DND-41 (cell line): Measurements from ENCODE around the gene TSPAN18.

ENCODE experiments used
- ATAC-seq: fragments of 200-7000 bp; cut with Tn5 transposase; 3 replicates; pipeline ENCODE4 v1.9.1; 2021; ENCODE audit warnings: low read depth; ENCODE audit not compliant: insufficient read depth
- DNase-seq: peaks from one replicate; pipeline ENCODE4 v3.0.0-alpha.2; 2020
- H2AFZ ChIP-seq: 2 replicates; pipeline ENCODE4 v1.6.0; 2012; ENCODE audit warnings: low read depth, low read length
- H3K27ac ChIP-seq: 2 replicates; pipeline ENCODE4 v1.5.1; 2012; ENCODE audit warnings: low read length, inconsistent platforms
- H3K27me3 ChIP-seq: fragments of 200-600 bp; sonication (generic); 2 replicates; pipeline ENCODE4 v1.6.0; 2012; ENCODE audit warnings: low read length, mild to moderate bottlenecking, inconsistent platforms; ENCODE audit not compliant: insufficient read depth, poor library complexity
- H3K36me3 ChIP-seq: 2 replicates; pipeline ENCODE4 v1.5.1; 2012; ENCODE audit warnings: low read length, inconsistent platforms; ENCODE audit not compliant: insufficient read depth
- H3K4me1 ChIP-seq: 2 replicates; pipeline ENCODE4 v1.5.1; 2012; ENCODE audit warnings: mild to moderate bottlenecking, low read length; ENCODE audit not compliant: insufficient read depth
- H3K4me2 ChIP-seq: 2 replicates; pipeline ENCODE4 v1.6.0; 2012; ENCODE audit warnings: mild to moderate bottlenecking, moderate library complexity, low read length, inconsistent platforms; ENCODE audit not compliant: insufficient read depth
- H3K4me3 ChIP-seq, 2 experiments: fragments of 200-600 bp in 1 of 2; shearing (Covaris generic) in 1 of 2; 2 replicates each; pipeline ENCODE4 v1.5.1; 2012 to 2016; ENCODE audit warnings: inconsistent platforms in 2 of 2, low read length in 2 of 2, mild to moderate bottlenecking in 2 of 2, low read depth in 1 of 2, moderate library complexity in 1 of 2
- H3K79me2 ChIP-seq: 2 replicates; pipeline ENCODE4 v1.6.0; 2012; ENCODE audit warnings: low read length, inconsistent platforms; ENCODE audit not compliant: insufficient read depth
- H3K9ac ChIP-seq: 2 replicates; pipeline ENCODE4 v1.6.0; 2012; ENCODE audit warnings: low read depth, mild to moderate bottlenecking, inconsistent platforms, low read length, moderate library complexity
- H3K9me3 ChIP-seq: 2 replicates; pipeline ENCODE4 v1.5.1; 2012; ENCODE audit warnings: low read length, moderate library complexity, mild to moderate bottlenecking, inconsistent platforms; ENCODE audit not compliant: insufficient read depth, severe bottlenecking
- H4K20me1 ChIP-seq: 2 replicates; pipeline ENCODE4 v1.6.0; 2012; ENCODE audit warnings: low read length; ENCODE audit not compliant: insufficient read depth
- EZH2 ChIP-seq: IDR thresholded peaks from 3 replicates; pipeline ENCODE4 v1.6.1; 2012; ENCODE audit warnings: borderline replicate concordance, low read depth, mild to moderate bottlenecking, moderate library complexity, low read length, inconsistent platforms; ENCODE audit not compliant: severe bottlenecking
- TF ChIP-seq, protein P1 (sequence below): IDR thresholded peaks from 2 replicates; pipeline ENCODE4 v1.5.1; 2012; ENCODE audit warnings: borderline replicate concordance, low read length, moderate library complexity, mild to moderate bottlenecking; ENCODE audit not compliant: poor library complexity, severe bottlenecking; ENCODE audit errors: extremely low read depth

TSPAN18 gene

DNA sequence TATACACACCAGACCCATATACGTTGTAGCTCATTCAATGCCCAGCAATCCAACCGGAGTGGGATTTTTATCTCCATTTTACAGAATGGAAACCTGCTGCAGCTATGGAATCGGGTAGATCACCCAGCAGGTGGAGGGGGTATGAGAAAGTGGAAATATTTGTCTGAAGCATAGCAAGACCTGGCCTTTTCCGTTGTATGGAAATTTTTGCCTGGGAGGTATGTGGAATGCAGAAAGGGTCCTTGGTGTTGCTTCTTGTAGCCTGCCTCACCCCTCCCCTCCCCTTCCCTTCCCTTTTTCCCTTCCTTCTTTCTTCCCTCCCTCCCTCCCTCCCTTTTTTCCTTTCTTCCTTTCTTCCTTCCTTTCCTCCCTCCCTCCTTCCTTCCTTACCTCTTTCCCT lies 15.2 kb downstream of the TSPAN18 start:
- Histone ChIP-seq H3K36me3 (no peaks in the 10 kb centered on the region), H3K79me2 (no peaks in the 10 kb centered on the region), H3K9ac (no peak overlapping the region), H3K4me1 (no peaks in the 10 kb centered on the region), H3K9me3 (no peaks in the 10 kb centered on the region), H4K20me1 (no peaks in the 10 kb centered on the region), H2AFZ (no peak overlapping the region), H3K27me3 (peaks cover 12% of the 10 kb centered on the region), H3K4me3 (no peak overlapping the region), H3K27ac (no peak overlapping the region), H3K4me2 (no peak overlapping the region)
- DNase-seq: no peak
- no peak for ATAC-seq
- TF ChIP-seq EZH2: no peak
- TF ChIP-seq, protein P1, sequence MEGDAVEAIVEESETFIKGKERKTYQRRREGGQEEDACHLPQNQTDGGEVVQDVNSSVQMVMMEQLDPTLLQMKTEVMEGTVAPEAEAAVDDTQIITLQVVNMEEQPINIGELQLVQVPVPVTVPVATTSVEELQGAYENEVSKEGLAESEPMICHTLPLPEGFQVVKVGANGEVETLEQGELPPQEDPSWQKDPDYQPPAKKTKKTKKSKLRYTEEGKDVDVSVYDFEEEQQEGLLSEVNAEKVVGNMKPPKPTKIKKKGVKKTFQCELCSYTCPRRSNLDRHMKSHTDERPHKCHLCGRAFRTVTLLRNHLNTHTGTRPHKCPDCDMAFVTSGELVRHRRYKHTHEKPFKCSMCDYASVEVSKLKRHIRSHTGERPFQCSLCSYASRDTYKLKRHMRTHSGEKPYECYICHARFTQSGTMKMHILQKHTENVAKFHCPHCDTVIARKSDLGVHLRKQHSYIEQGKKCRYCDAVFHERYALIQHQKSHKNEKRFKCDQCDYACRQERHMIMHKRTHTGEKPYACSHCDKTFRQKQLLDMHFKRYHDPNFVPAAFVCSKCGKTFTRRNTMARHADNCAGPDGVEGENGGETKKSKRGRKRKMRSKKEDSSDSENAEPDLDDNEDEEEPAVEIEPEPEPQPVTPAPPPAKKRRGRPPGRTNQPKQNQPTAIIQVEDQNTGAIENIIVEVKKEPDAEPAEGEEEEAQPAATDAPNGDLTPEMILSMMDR: no peak

DNA sequence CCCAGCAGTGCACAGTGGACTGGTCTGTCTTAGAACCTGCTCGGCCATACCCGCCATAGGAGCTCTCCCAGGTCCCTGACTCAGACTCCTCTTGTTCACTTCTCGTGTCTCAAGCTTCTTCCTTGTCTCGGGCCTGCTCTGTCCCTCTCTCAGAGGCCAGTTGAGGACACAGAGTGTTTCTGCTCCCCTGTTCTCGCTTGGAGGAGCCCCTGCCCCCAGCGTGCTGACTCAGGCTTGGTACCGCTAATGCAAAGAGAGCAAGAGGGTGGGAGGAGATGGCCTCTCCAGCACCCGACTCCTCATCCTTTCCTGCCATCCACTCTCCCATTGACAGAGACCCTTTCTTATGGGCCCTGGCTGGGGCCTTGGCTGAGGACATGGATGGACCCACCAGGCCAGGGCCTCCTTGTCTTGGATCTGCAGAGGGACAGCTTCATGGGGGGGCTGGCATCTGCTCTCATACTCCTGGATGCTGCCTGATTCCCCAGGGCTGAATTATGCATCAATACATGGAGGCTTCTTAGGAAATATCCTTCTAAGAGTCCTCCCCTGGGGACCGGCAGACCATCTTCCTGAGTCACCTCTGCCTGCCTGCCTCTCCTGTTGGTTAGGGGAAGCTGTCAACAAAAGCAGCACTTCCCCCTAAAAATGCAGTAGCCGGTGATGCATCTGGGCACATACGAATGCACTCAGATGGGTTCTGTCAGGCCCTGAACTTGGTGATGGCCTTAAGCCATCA lies 15.9 kb downstream of the TSPAN18 start:
- H3K27me3 ChIP-seq: peaks cover 14% of the 10 kb centered on the region
- H2AFZ ChIP-seq: no peak overlapping the region
- no peak overlapping the region for H3K9ac ChIP-seq
- no peaks in the 10 kb centered on the region for H3K79me2 ChIP-seq
- H3K4me3 ChIP-seq: no peak overlapping the region
- TF ChIP-seq EZH2: no peak
- TF ChIP-seq, protein P1: no peak
- H3K27ac ChIP-seq: no peak overlapping the region
- DNase-seq (no peak), ATAC-seq (no peak)
- no peaks in the 10 kb centered on the region for H3K9me3 ChIP-seq
- H3K4me2 ChIP-seq: no peak overlapping the region
- H3K36me3 ChIP-seq: no peaks in the 10 kb centered on the region
- no peaks in the 10 kb centered on the region for H4K20me1 ChIP-seq
- H3K4me1 ChIP-seq: no peaks in the 10 kb centered on the region

DNA sequence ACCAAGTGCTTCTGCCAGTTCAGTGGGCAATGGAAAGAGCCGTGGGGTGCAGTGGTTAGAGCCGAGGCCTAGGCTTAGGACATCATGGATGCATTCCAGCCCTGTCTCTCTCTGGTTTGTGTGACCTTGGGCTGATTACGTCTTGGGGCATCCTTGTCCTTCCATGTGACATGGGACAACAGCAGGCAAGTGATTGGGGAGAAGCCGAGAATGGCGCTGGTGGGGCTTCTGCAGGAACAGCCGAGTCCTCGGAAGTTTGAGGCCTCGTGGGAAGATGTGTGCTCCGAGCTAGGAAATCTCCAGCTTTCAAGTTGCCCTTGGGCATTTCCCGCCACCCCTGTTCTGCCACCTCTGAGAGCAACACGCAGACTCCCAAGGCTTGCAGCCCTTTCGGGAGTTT lies 16.6 kb downstream of the TSPAN18 start:
- H3K4me1 ChIP-seq: no peaks in the 10 kb centered on the region
- no peaks in the 10 kb centered on the region for H3K79me2 ChIP-seq
- H3K9me3 ChIP-seq: no peaks in the 10 kb centered on the region
- no peaks in the 10 kb centered on the region for H4K20me1 ChIP-seq
- H3K4me3 ChIP-seq: no peak overlapping the region
- no peak overlapping the region for H3K27ac ChIP-seq
- H3K4me2 ChIP-seq: no peak overlapping the region
- H2AFZ ChIP-seq: no peak overlapping the region
- peaks cover 16% of the 10 kb centered on the region for H3K27me3 ChIP-seq
- no peak overlapping the region for H3K9ac ChIP-seq
- H3K36me3 ChIP-seq: no peaks in the 10 kb centered on the region
- TF ChIP-seq, protein P1: no peak
- TF ChIP-seq EZH2: no peak
- DNase-seq: no peak
- ATAC-seq: no peak
